ENCODE data around the gene PSAT1.

PSAT1 gene

GRCh38 chr9:78306222-78307076, 9.5 kb downstream of the PSAT1 start:
- H3K4me3 Mint-ChIP-seq: no peak overlapping the region
- no peak for TF ChIP-seq CTCF (IDR thresholded peaks at IDR 0.05)
- no peaks in the 10 kb centered on the region for H3K4me1 Mint-ChIP-seq
- no peak for DNase-seq
- H3K9me3 Mint-ChIP-seq: no peaks in the 10 kb centered on the region
- H3K27me3 Mint-ChIP-seq (ENCODE audit: low read depth, poor library complexity): no peaks in the 10 kb centered on the region
- H3K36me3 Mint-ChIP-seq (ENCODE audit: low read depth): peaks cover 81% of the 10 kb centered on the region
- no peak overlapping the region for H3K27ac Mint-ChIP-seq

GRCh38 chr9:78307360-78307759, 10.4 kb downstream of the PSAT1 start:
- Mint-ChIP-seq H3K4me1 (no peaks in the 10 kb centered on the region), H3K27ac (peak overlapping the region; percentile 75), H3K36me3 (ENCODE audit: low read depth) (peaks cover 79% of the 10 kb centered on the region), H3K9me3 (no peaks in the 10 kb centered on the region), H3K4me3 (no peak overlapping the region), H3K27me3 (ENCODE audit: low read depth, poor library complexity) (no peaks in the 10 kb centered on the region)
- no peak for TF ChIP-seq CTCF (IDR thresholded peaks at IDR 0.05)
- no peak for DNase-seq

- no peak for TF ChIP-seq CTCF (IDR thresholded peaks at IDR 0.05)
- Mint-ChIP-seq H3K27me3 (ENCODE audit: low read depth, poor library complexity) (no peaks in the 10 kb centered on the region), H3K27ac (peak overlapping the region; percentile 10), H3K4me1 (no peaks in the 10 kb centered on the region), H3K4me3 (no peak overlapping the region), H3K36me3 (ENCODE audit: low read depth) (peaks cover 68% of the 10 kb centered on the region), H3K9me3 (no peaks in the 10 kb centered on the region)
- no peak for DNase-seq
Measured at GRCh38 chr9:78309066-78309465, 12.1 kb downstream of the PSAT1 start.

- H3K4me3 Mint-ChIP-seq: no peak overlapping the region
- no peak for TF ChIP-seq CTCF (IDR thresholded peaks at IDR 0.05)
- peaks cover 62% of the 10 kb centered on the region for H3K36me3 Mint-ChIP-seq (ENCODE audit: low read depth)
Measured at GRCh38 chr9:78311075-78311474, 14.2 kb downstream of the PSAT1 start.

GRCh38 chr9:78311886-78312524, 15.1 kb downstream of the PSAT1 start:
- H3K4me1 Mint-ChIP-seq: no peaks in the 10 kb centered on the region
- no peak overlapping the region for H3K4me3 Mint-ChIP-seq
- DNase-seq: no peak
- H3K36me3 Mint-ChIP-seq (ENCODE audit: low read depth): peaks cover 63% of the 10 kb centered on the region
- TF ChIP-seq CTCF (IDR thresholded peaks at IDR 0.05): no peak
- H3K27ac Mint-ChIP-seq: peak overlapping the region; percentile 87
- no peaks in the 10 kb centered on the region for H3K9me3 Mint-ChIP-seq
- peaks cover 3% of the 10 kb centered on the region for H3K27me3 Mint-ChIP-seq (ENCODE audit: low read depth, poor library complexity)

More at GRCh38 chr9:78311075-78311474, 14.2 kb downstream of the PSAT1 start:
- Mint-ChIP-seq H3K4me1 (no peaks in the 10 kb centered on the region), H3K27ac (no peak overlapping the region), H3K9me3 (no peaks in the 10 kb centered on the region), H3K27me3 (ENCODE audit: low read depth, poor library complexity) (no peaks in the 10 kb centered on the region)
- no peak for DNase-seq
